Smooth muscle cell (in vitro differentiated cells): ENCODE data around the gene OLFM3. TPM values are rescaled to one million over a fixed set of nuclear protein-coding genes. Genes with fewer than 3 reads are reported as not detected.
A peak's percentile ranks its signal among the peaks of the same experiment; 100 is the strongest.

Experiments used
- DNase-seq: peaks from one replicate; lab custom pipeline; 2025; ENCODE audit not compliant: unreplicated experiment; lab: John Stamatoyannopoulos, UW
- H2AFZ ChIP-seq: fragments of 200-600 bp; sonication (generic); 2 replicates; pipeline ENCODE4 v1.6.0; 2016; ENCODE audit warnings: antibody characterized with exemption, low read depth, mild to moderate bottlenecking
- H3F3A ChIP-seq: fragments of 200-600 bp; sonication (generic); 2 replicates; pipeline ENCODE4 v1.6.0; 2017; ENCODE audit warnings: antibody characterized with exemption, low read depth
- H3K27ac ChIP-seq: fragments of 200-600 bp; sonication (generic); 2 replicates; pipeline ENCODE4 v1.5.1; 2016; ENCODE audit warnings: low read depth, mild to moderate bottlenecking
- H3K27me3 ChIP-seq: fragments of 200-600 bp; sonication (generic); 2 replicates; pipeline ENCODE4 v1.6.1; 2016; ENCODE audit warnings: low read depth, mild to moderate bottlenecking
- H3K36me3 ChIP-seq: fragments of 200-600 bp; sonication (generic); 2 replicates; pipeline ENCODE4 v1.5.1; 2016; ENCODE audit warnings: low read depth
- H3K4me1 ChIP-seq: fragments of 200-600 bp; sonication (generic); 2 replicates; pipeline ENCODE4 v1.5.1; 2016; ENCODE audit warnings: low read depth
- H3K4me2 ChIP-seq: fragments of 200-600 bp; sonication (generic); 2 replicates; pipeline ENCODE4 v1.6.0; 2016; ENCODE audit warnings: mild to moderate bottlenecking
- H3K4me3 ChIP-seq: fragments of 200-600 bp; sonication (generic); 2 replicates; pipeline ENCODE4 v1.5.1; 2016; ENCODE audit warnings: mild to moderate bottlenecking
- H3K79me2 ChIP-seq: fragments of 200-600 bp; sonication (generic); 2 replicates; pipeline ENCODE4 v1.6.0; 2016; ENCODE audit warnings: low read depth, mild to moderate bottlenecking
- H3K9ac ChIP-seq: fragments of 200-600 bp; sonication (generic); 2 replicates; pipeline ENCODE4 v1.6.0; 2016; ENCODE audit warnings: low read depth
- H3K9me3 ChIP-seq: fragments of 200-600 bp; sonication (generic); replicated peaks from 2 replicates; pipeline ENCODE4 v1.5.1; 2016; ENCODE audit warnings: low read depth
- H4K20me1 ChIP-seq: fragments of 200-600 bp; sonication (generic); 2 replicates; pipeline ENCODE4 v1.6.0; 2016; ENCODE audit warnings: low read depth
- CTCF ChIP-seq: fragments of 200-600 bp; sonication (generic); IDR thresholded peaks from 2 replicates; pipeline ENCODE4 v1.5.1; 2017; ENCODE audit warnings: borderline replicate concordance, mild to moderate bottlenecking, antibody characterized with exemption; ENCODE audit not compliant: insufficient read depth, poor library complexity, severe bottlenecking
- WGBS: methylation state at CpG from one replicate; pipeline ENCODE4 v1.1.7; 2016; ENCODE audit warnings: low lambda C conversion rate; 5-methylcytosine and 5-hydroxymethylcytosine counted together
- polyA plus RNA-seq: library from polyadenylated mRNA; unstranded; fragments of >200 nt; fragmentation: Nextera tagmentation; extraction: Ambion mirVana; gene quantifications from 2 replicates; pipeline ENCODE4 v1.2.1, GENCODE V29; 2016
- total RNA-seq: library from RNA; depleted of rRNA; stranded (reverse); fragments of >200 nt; gene quantifications from 2 replicates; pipeline ENCODE4 v1.2.3, GENCODE V29; 2014

Gene OLFM3
- total and polyA plus RNA-seq, 2 experiments from 2014 or later = 0.22 to 0.35 TPM

GRCh38 chr1:101797722-101798121, 199.0 kb downstream of the OLFM3 start:
- no peak overlapping the region for H3K4me2 ChIP-seq
- no peak overlapping the region for H3K9ac ChIP-seq
- H3K4me3 ChIP-seq = no peak overlapping the region
- no peaks in the 10 kb centered on the region for H3K36me3 ChIP-seq
- DNase-seq = no peak
- no peaks in the 10 kb centered on the region for H3K27me3 ChIP-seq
- WGBS = 81% methylated on average over 5 of the region's 5 CpGs
- TF ChIP-seq CTCF = no peak
- no peak overlapping the region for H3K27ac ChIP-seq
- H3K9me3 ChIP-seq = no peaks in the 10 kb centered on the region
- no peaks in the 10 kb centered on the region for H3F3A ChIP-seq
- no peaks in the 10 kb centered on the region for H4K20me1 ChIP-seq
- no peaks in the 10 kb centered on the region for H3K4me1 ChIP-seq
- no peak overlapping the region for H2AFZ ChIP-seq
- H3K79me2 ChIP-seq = no peaks in the 10 kb centered on the region

- DNase-seq = no peak
- H3K36me3 ChIP-seq = no peaks in the 10 kb centered on the region
- H3K9me3 ChIP-seq = no peaks in the 10 kb centered on the region
- TF ChIP-seq CTCF = no peak
- H4K20me1 ChIP-seq = no peaks in the 10 kb centered on the region
- H3K4me1 ChIP-seq = no peaks in the 10 kb centered on the region
- no peak overlapping the region for H3K4me3 ChIP-seq
- no peaks in the 10 kb centered on the region for H3F3A ChIP-seq
- no peaks in the 10 kb centered on the region for H3K27me3 ChIP-seq
- H3K4me2 ChIP-seq = no peak overlapping the region
- WGBS = 46% methylated on average over 3 of the region's 3 CpGs
- H2AFZ ChIP-seq = no peak overlapping the region
- H3K27ac ChIP-seq = no peak overlapping the region
- H3K9ac ChIP-seq = no peak overlapping the region
- H3K79me2 ChIP-seq = no peaks in the 10 kb centered on the region
Measured at GRCh38 chr1:101781201-101781831, 215.4 kb downstream of the OLFM3 start.

- Histone ChIP-seq H4K20me1 (no peaks in the 10 kb centered on the region), H3K79me2 (no peaks in the 10 kb centered on the region), H3F3A (no peaks in the 10 kb centered on the region), H3K4me2 (no peak overlapping the region), H3K9ac (no peak overlapping the region), H3K36me3 (no peaks in the 10 kb centered on the region), H3K4me1 (no peaks in the 10 kb centered on the region), H3K4me3 (no peak overlapping the region), H3K9me3 (no peaks in the 10 kb centered on the region), H2AFZ (no peak overlapping the region), H3K27ac (no peak overlapping the region), H3K27me3 (no peaks in the 10 kb centered on the region)
- TF ChIP-seq CTCF = peak; percentile 44
- DNase-seq = no peak
- 67% methylated on average over 3 of the region's 3 CpGs for WGBS
Measured at GRCh38 chr1:101769520-101769919, 227.2 kb downstream of the OLFM3 start.

- Histone ChIP-seq H3K27ac (no peak overlapping the region), H4K20me1 (no peaks in the 10 kb centered on the region), H3K27me3 (no peaks in the 10 kb centered on the region), H3K9me3 (no peaks in the 10 kb centered on the region), H3K79me2 (no peaks in the 10 kb centered on the region), H3K4me2 (no peak overlapping the region), H3K4me1 (no peaks in the 10 kb centered on the region), H3K36me3 (no peaks in the 10 kb centered on the region), H3K4me3 (no peak overlapping the region), H3F3A (no peaks in the 10 kb centered on the region), H2AFZ (peak overlapping the region; percentile 16), H3K9ac (no peak overlapping the region)
- no peak for TF ChIP-seq CTCF
- WGBS = 71% methylated on average over 5 of the region's 5 CpGs
- no peak for DNase-seq
Measured at GRCh38 chr1:101757985-101758384, 238.7 kb downstream of the OLFM3 start.
